HG03521 (cell line): ENCODE results near the gene ANXA7.
"Not testable (repeated sequence)": the region's sequence is repeated elsewhere in the genome, so short reads cannot be mapped to it uniquely, and the experiment has no call there.

ENCODE experiments used
- ATAC-seq: cut with Tn5 transposase; IDR thresholded peaks from one replicate; pipeline ENCODE4 v1.9.1; 2021; ENCODE audit warnings: mild to moderate bottlenecking, moderate library complexity; ENCODE audit not compliant: unreplicated experiment

Gene ANXA7

GRCh38 chr10:73408978-73409521 is 4.8 kb downstream of the ANXA7 start:
- ATAC-seq = no peak

- ATAC-seq = no peak
Measured at GRCh38 chr10:73408061-73408460, 5.8 kb downstream of the ANXA7 start.

- ATAC-seq = no peak
Measured at GRCh38 chr10:73407495-73407894, 6.4 kb downstream of the ANXA7 start.

GRCh38 chr10:73406846-73407245 is 7.0 kb downstream of the ANXA7 start:
- ATAC-seq = no peak

GRCh38 chr10:73405556-73405955 is 8.3 kb downstream of the ANXA7 start:
- ATAC-seq = no peak

GRCh38 chr10:73404690-73405089 is 9.2 kb downstream of the ANXA7 start:
- no peak for ATAC-seq

- no peak for ATAC-seq
Measured at GRCh38 chr10:73401636-73402035, 12.2 kb downstream of the ANXA7 start.

- no peak for ATAC-seq
Measured at GRCh38 chr10:73399063-73399462, 14.8 kb downstream of the ANXA7 start.

GRCh38 chr10:73398024-73398423 is 15.8 kb downstream of the ANXA7 start:
- no peak for ATAC-seq

GRCh38 chr10:73394325-73394724 is 19.5 kb downstream of the ANXA7 start:
- ATAC-seq = not testable (repeated sequence)

GRCh38 chr10:73388228-73388627 is 25.6 kb downstream of the ANXA7 start:
- ATAC-seq = no peak

- ATAC-seq = no peak
Measured at GRCh38 chr10:73386583-73386982, 27.3 kb downstream of the ANXA7 start.

- no peak for ATAC-seq
Measured at GRCh38 chr10:73379064-73379748, 34.7 kb downstream of the ANXA7 start.

GRCh38 chr10:73376679-73377078 is 37.2 kb downstream of the ANXA7 start:
- ATAC-seq = no peak

GRCh38 chr10:73368238-73368637 is 45.6 kb downstream of the ANXA7 start:
- ATAC-seq = no peak

GRCh38 chr10:73366381-73367298 is 47.2 kb downstream of the ANXA7 start:
- no peak for ATAC-seq

GRCh38 chr10:73364964-73365363 is 48.9 kb downstream of the ANXA7 start:
- no peak for ATAC-seq

- ATAC-seq = no peak
Measured at GRCh38 chr10:73359492-73359891, 54.4 kb downstream of the ANXA7 start.

- ATAC-seq = peak; percentile 83
Measured at GRCh38 chr10:73358331-73359279, 55.3 kb downstream of the ANXA7 start, which contains the start of gene CFAP70. Gene CFAP70, minus strand, starts transcription at chr10:73358864. Its CDS starts 4,068 bp downstream, at chr10:73354796.

- no peak for ATAC-seq
Measured at GRCh38 chr10:73357821-73358220, 56.0 kb downstream of the ANXA7 start.

- ATAC-seq = no peak
Measured at GRCh38 chr10:73357166-73357565, 56.7 kb downstream of the ANXA7 start.
